Smooth muscle cell of the umbilical artery (primary cell): ENCODE results near the gene SLC13A1. TPM values are rescaled to one million over a fixed set of nuclear protein-coding genes. Genes with fewer than 3 reads are reported as not detected.

Experiments
- total RNA-seq: library from RNA; depleted of rRNA; stranded (reverse); fragments of >200 nt; gene quantifications from 2 replicates; pipeline ENCODE4 v1.2.3, GENCODE V29; 2014

The SLC13A1 gene
- not detected in 2 replicates for total RNA-seq

GRCh38 chr7:123199883-123200282, at the start of gene SLC13A1:
Gene SLC13A1, minus strand, starts transcription at chr7:123199969. Its CDS starts 23 bp downstream, at chr7:123199946.

Other genes with a start within 250 kb of the SLC13A1 start
- gene TAS2R16, start 204.3 kb downstream of the SLC13A1 start, total RNA-seq, result not detected in 2 replicates